Fibroblast of lung (primary cell): ENCODE results near the gene F10. TPM values are rescaled to one million over a fixed set of nuclear protein-coding genes. Genes with fewer than 3 reads are reported as not detected.

ENCODE experiments used
- DNase-seq, 2 donors: peaks; one replicate each; pipeline versions ENCODE4 v3.0.0 to v3.0.0-alpha.2; 2010; ENCODE audit warnings: low read depth in 2 of 2
- H2AFZ ChIP-seq: 2 replicates; pipeline ENCODE4 v1.5.1; 2012; ENCODE audit warnings: low read length, control low read depth, inconsistent platforms
- H3K27ac ChIP-seq: 2 replicates; pipeline ENCODE4 v1.5.1; 2011; ENCODE audit warnings: low read length, control low read depth; ENCODE audit not compliant: insufficient read depth
- H3K27me3 ChIP-seq: 2 replicates; pipeline ENCODE4 v1.5.1; 2011; ENCODE audit warnings: mild to moderate bottlenecking, low read length; ENCODE audit not compliant: control insufficient read depth, insufficient read depth
- H3K36me3 ChIP-seq: 2 replicates; pipeline ENCODE4 v1.5.1; 2011; ENCODE audit warnings: low read length; ENCODE audit not compliant: control insufficient read depth, insufficient read depth
- H3K4me1 ChIP-seq: 2 replicates; pipeline ENCODE4 v1.5.1; 2011; ENCODE audit warnings: low read length; ENCODE audit not compliant: control insufficient read depth, insufficient read depth; ENCODE audit errors: extremely low read depth
- H3K4me2 ChIP-seq: 2 replicates; pipeline ENCODE4 v1.5.1; 2011; ENCODE audit warnings: low read length, control low read depth; ENCODE audit not compliant: insufficient read depth; ENCODE audit errors: extremely low read depth
- H3K4me3 ChIP-seq, 4 experiments: fragments of 200-600 bp in 1 of 4; sonication (generic) in 1 of 4; replicated peaks in 1 of 4; 2 replicates each; pipeline ENCODE4 v1.5.1; 2011 to 2016; ENCODE audit warnings: low read length in 4 of 4, low read depth in 3 of 4, mild to moderate bottlenecking in 3 of 4, control low read depth in 2 of 4, inconsistent platforms in 1 of 4, mixed read lengths in 1 of 4; ENCODE audit not compliant: insufficient read depth in 1 of 4; ENCODE audit errors: control extremely low read depth in 1 of 4
- H3K79me2 ChIP-seq: 2 replicates; pipeline ENCODE4 v1.5.1; 2012; ENCODE audit warnings: mild to moderate bottlenecking, low read length, inconsistent platforms; ENCODE audit not compliant: control insufficient read depth, insufficient read depth
- H3K9ac ChIP-seq: 2 replicates; pipeline ENCODE4 v1.5.1; 2011; ENCODE audit warnings: mild to moderate bottlenecking, low read length, control low read depth; ENCODE audit not compliant: insufficient read depth
- H3K9me3 ChIP-seq: 2 replicates; pipeline ENCODE4 v1.5.1; 2012; ENCODE audit warnings: low read depth, low read length; ENCODE audit not compliant: control insufficient read depth, insufficient read depth
- H4K20me1 ChIP-seq: 2 replicates; pipeline ENCODE4 v1.5.1; 2011; ENCODE audit warnings: low read length; ENCODE audit not compliant: control insufficient read depth, insufficient read depth; ENCODE audit errors: extremely low read depth
- CTCF ChIP-seq, 2 donors: IDR thresholded peaks in 1 of 2; conservative IDR thresholded peaks in 1 of 2; 1 replicate in 1 of 2; 2 replicates in 1 of 2; pipeline ENCODE4 v1.5.1; 2011 to 2012; ENCODE audit warnings: low read length in 2 of 2, control low read depth in 1 of 2, inconsistent platforms in 1 of 2, low read depth in 1 of 2, mild to moderate bottlenecking in 1 of 2
- EZH2 ChIP-seq: IDR thresholded peaks from 2 replicates; pipeline ENCODE4 v1.5.1; 2012; ENCODE audit warnings: low read length, control low read depth, mild to moderate bottlenecking; ENCODE audit errors: missing control alignments
- polyA plus RNA-seq, 2 donors: library from polyadenylated mRNA; depleted of rRNA in 1 of 2; stranded (reverse) in 1 of 2; unstranded in 1 of 2; fragments of >200 nt; gene quantifications; 2 replicates each; pipeline ENCODE4 v1.2.1, GENCODE V29; 2011 to 2012; ENCODE audit warnings: missing spikeins in 1 of 2
- total RNA-seq: library from RNA; depleted of rRNA; stranded (reverse); fragments of >200 nt; gene quantifications from 2 replicates; pipeline ENCODE4 v1.2.1, GENCODE V29; 2014

Gene F10
- total and polyA plus RNA-seq, 2 donors (not counting 1 experiment from before 2014, with no cell fraction given): 39.9 to 41.5 TPM

- no peaks in the 10 kb centered on the region for H3K36me3 ChIP-seq
- H3K4me2 ChIP-seq: no peak overlapping the region
- no peak overlapping the region for H3K27ac ChIP-seq
- DNase-seq: no peak
- no peak overlapping the region for H2AFZ ChIP-seq
- no peaks in the 10 kb centered on the region for H4K20me1 ChIP-seq
- no peaks in the 10 kb centered on the region for H3K79me2 ChIP-seq
- no peaks in the 10 kb centered on the region for H3K9me3 ChIP-seq
- no peak overlapping the region for H3K9ac ChIP-seq
- peaks cover 2% of the 10 kb centered on the region for H3K4me1 ChIP-seq
- peaks cover 5% of the 10 kb centered on the region for H3K27me3 ChIP-seq
- TF ChIP-seq CTCF (conservative IDR thresholded peaks at IDR 0.05 in 1 of 2, IDR thresholded peaks at IDR 0.05 in 1 of 2; ENCODE audit: low read depth in 1 of 2, low read length in 2 of 2) (no peak), EZH2 (no peak)
- H3K4me3 ChIP-seq: no peak overlapping the region
These were observed 28.8 kb upstream of the F10 start for GRCh38 chr13:113093580-113094409.

- Histone ChIP-seq H3K79me2 (no peaks in the 10 kb centered on the region), H3K4me1 (peaks cover 2% of the 10 kb centered on the region), H4K20me1 (no peaks in the 10 kb centered on the region), H3K36me3 (no peaks in the 10 kb centered on the region), H3K27me3 (peaks cover 6% of the 10 kb centered on the region), H3K27ac (no peak overlapping the region), H3K4me2 (no peak overlapping the region), H3K4me3 (no peak overlapping the region), H3K9ac (no peak overlapping the region), H3K9me3 (no peaks in the 10 kb centered on the region), H2AFZ (no peak overlapping the region)
- DNase-seq: no peak
- TF ChIP-seq CTCF (conservative IDR thresholded peaks at IDR 0.05 in 1 of 2, IDR thresholded peaks at IDR 0.05 in 1 of 2; ENCODE audit: low read depth in 1 of 2, low read length in 2 of 2) (no peak), EZH2 (no peak)
These were observed 28.2 kb upstream of the F10 start for GRCh38 chr13:113094410-113094800.

- Histone ChIP-seq H3K4me1 (peaks cover 2% of the 10 kb centered on the region), H2AFZ (no peak overlapping the region), H3K9ac (no peak overlapping the region), H3K4me3 (no peak overlapping the region), H3K9me3 (no peaks in the 10 kb centered on the region), H3K27ac (no peak overlapping the region), H3K79me2 (no peaks in the 10 kb centered on the region), H3K27me3 (peaks cover 6% of the 10 kb centered on the region), H4K20me1 (no peaks in the 10 kb centered on the region), H3K36me3 (no peaks in the 10 kb centered on the region), H3K4me2 (no peak overlapping the region)
- DNase-seq: no peak
- TF ChIP-seq CTCF (conservative IDR thresholded peaks at IDR 0.05 in 1 of 2, IDR thresholded peaks at IDR 0.05 in 1 of 2; ENCODE audit: low read depth in 1 of 2, low read length in 2 of 2) (no peak), EZH2 (no peak)
These were observed 27.2 kb upstream of the F10 start for GRCh38 chr13:113095146-113096051.
